Ascending aorta (tissue), 2 donors: ENCODE measurements around the gene MAFF. TPM values are rescaled to one million over a fixed set of nuclear protein-coding genes. Genes with fewer than 3 reads are reported as not detected.
"Not testable (repeated sequence)": the region's sequence is repeated elsewhere in the genome, so short reads cannot be mapped to it uniquely, and the experiment has no call there.

Source experiments
- DNase-seq, 2 donors: peaks; one replicate each; pipeline ENCODE4 v3.0.0-alpha.2; 2019; ENCODE audit warnings: low spot score in 2 of 2
- H3K27ac ChIP-seq, 2 donors: fragments of 200-600 bp; sonication (generic); one replicate each; pipeline ENCODE4 v1.5.1; 2016 to 2017; ENCODE audit warnings: mild to moderate bottlenecking in 1 of 2
- H3K27me3 ChIP-seq: fragments of 200-600 bp; sonication (generic); one replicate; pipeline ENCODE4 v1.5.1; 2017
- H3K36me3 ChIP-seq, 2 donors: fragments of 200-600 bp; sonication (generic); one replicate each; pipeline ENCODE4 v1.5.1; 2016
- H3K4me1 ChIP-seq, 2 donors: fragments of 200-600 bp; sonication (generic); one replicate each; pipeline ENCODE4 v1.5.1; 2016 to 2017; ENCODE audit warnings: mild to moderate bottlenecking in 1 of 2
- H3K4me3 ChIP-seq, 2 donors: fragments of 200-600 bp; sonication (generic); one replicate each; pipeline ENCODE4 v1.5.1; 2016 to 2017; ENCODE audit warnings: mild to moderate bottlenecking in 1 of 2
- H3K9me3 ChIP-seq, 2 donors: fragments of 200-600 bp; sonication (generic); one replicate each; pipeline ENCODE4 v1.5.1; 2016
- intact Hi-C: fragments of 100-400 bp; cut with DNase I; formaldehyde crosslinking; loops from one replicate; pipeline ENCODE4 v1.15.1; 2023
- total RNA-seq: library from RNA; depleted of rRNA; stranded (reverse); fragments of >200 nt; gene quantifications from one replicate; pipeline ENCODE4 v1.1.0, GENCODE V29; 2016
- TF ChIP-seq, protein P1 (sequence below), 3 experiments: fragments of 200-600 bp in 2 of 3; fragments of 450-650 bp in 1 of 3; sonication (generic) in 2 of 3; IDR thresholded peaks; one replicate each; pipeline ENCODE4 v1.5.1; 2016 to 2019; ENCODE audit warnings: antibody characterized with exemption in 3 of 3, mild to moderate bottlenecking in 1 of 3, moderate library complexity in 1 of 3

Gene MAFF
- total RNA-seq, 1 donor from 2014 or later: 183 TPM

- TF ChIP-seq, protein P1, sequence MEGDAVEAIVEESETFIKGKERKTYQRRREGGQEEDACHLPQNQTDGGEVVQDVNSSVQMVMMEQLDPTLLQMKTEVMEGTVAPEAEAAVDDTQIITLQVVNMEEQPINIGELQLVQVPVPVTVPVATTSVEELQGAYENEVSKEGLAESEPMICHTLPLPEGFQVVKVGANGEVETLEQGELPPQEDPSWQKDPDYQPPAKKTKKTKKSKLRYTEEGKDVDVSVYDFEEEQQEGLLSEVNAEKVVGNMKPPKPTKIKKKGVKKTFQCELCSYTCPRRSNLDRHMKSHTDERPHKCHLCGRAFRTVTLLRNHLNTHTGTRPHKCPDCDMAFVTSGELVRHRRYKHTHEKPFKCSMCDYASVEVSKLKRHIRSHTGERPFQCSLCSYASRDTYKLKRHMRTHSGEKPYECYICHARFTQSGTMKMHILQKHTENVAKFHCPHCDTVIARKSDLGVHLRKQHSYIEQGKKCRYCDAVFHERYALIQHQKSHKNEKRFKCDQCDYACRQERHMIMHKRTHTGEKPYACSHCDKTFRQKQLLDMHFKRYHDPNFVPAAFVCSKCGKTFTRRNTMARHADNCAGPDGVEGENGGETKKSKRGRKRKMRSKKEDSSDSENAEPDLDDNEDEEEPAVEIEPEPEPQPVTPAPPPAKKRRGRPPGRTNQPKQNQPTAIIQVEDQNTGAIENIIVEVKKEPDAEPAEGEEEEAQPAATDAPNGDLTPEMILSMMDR (IDR thresholded peaks at IDR 0.05): no peak
- peaks cover 8 to 24% of the 10 kb centered on the region in 2 donors for H3K4me1 ChIP-seq
- H3K9me3 ChIP-seq: no peaks in the 10 kb centered on the region
- peak overlapping the region in 1 of 2 donors; percentile 46 for H3K27ac ChIP-seq
- no peak overlapping the region for H3K4me3 ChIP-seq
- no peaks in the 10 kb centered on the region for H3K36me3 ChIP-seq
- no peaks in the 10 kb centered on the region for H3K27me3 ChIP-seq
- intact Hi-C loops: no loop called here
- no peak for DNase-seq
These were observed 26.3 kb upstream of the MAFF start for GRCh38 chr22:38175206-38176118.

GRCh38 chr22:38176170-38176741 is 25.5 kb upstream of the MAFF start:
- peak; percentile 59 to 84 for DNase-seq
- peak overlapping the region; percentile 38 to 46 for H3K27ac ChIP-seq
- intact Hi-C loops: no loop called here

GRCh38 chr22:38177044-38177443 is 24.8 kb upstream of the MAFF start:
- intact Hi-C loops: no loop called here
- Histone ChIP-seq H3K4me3 (no peak overlapping the region), H3K27me3 (no peaks in the 10 kb centered on the region), H3K9me3 (no peaks in the 10 kb centered on the region), H3K36me3 (no peaks in the 10 kb centered on the region), H3K4me1 (peaks cover 11 to 34% of the 10 kb centered on the region in 2 donors), H3K27ac (peak overlapping the region in 1 of 2 donors; percentile 1)
- DNase-seq: no peak
- TF ChIP-seq, protein P1 (IDR thresholded peaks at IDR 0.05): no peak

More at GRCh38 chr22:38176170-38176741, 25.5 kb upstream of the MAFF start:
- Histone ChIP-seq H3K36me3 (no peaks in the 10 kb centered on the region), H3K9me3 (no peaks in the 10 kb centered on the region), H3K27me3 (no peaks in the 10 kb centered on the region), H3K4me1 (peaks cover 11 to 32% of the 10 kb centered on the region in 2 donors), H3K4me3 (no peak overlapping the region)
- TF ChIP-seq, protein P1 (IDR thresholded peaks at IDR 0.05): no peak

DNA sequence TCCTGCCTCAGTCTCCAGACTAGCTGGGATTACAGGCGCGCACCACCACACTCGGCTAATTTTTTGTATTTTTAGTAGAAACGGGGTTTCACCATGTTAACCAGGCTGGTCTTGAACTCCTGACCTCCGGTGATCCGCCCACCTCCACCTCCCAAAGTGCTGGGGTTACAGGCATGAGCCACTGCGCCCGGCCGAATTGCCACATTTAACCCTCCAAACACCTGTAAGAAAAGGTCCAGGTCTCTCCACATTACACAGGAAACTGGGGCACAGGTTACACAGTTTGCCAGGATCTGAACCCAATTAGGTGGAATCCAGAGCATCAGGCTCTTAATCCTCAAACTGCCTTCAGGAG is 24.2 kb upstream of the MAFF start:
- H3K27me3 ChIP-seq, H3K36me3 ChIP-seq, H3K4me3 ChIP-seq, DNase-seq, intact Hi-C loops, H3K9me3 ChIP-seq: not testable (repeated sequence)
- Histone ChIP-seq H3K4me1 (peaks cover 11 to 33% of the 10 kb centered on the region in 2 donors), H3K27ac (peak overlapping the region; percentile 61 to 69)

DNA sequence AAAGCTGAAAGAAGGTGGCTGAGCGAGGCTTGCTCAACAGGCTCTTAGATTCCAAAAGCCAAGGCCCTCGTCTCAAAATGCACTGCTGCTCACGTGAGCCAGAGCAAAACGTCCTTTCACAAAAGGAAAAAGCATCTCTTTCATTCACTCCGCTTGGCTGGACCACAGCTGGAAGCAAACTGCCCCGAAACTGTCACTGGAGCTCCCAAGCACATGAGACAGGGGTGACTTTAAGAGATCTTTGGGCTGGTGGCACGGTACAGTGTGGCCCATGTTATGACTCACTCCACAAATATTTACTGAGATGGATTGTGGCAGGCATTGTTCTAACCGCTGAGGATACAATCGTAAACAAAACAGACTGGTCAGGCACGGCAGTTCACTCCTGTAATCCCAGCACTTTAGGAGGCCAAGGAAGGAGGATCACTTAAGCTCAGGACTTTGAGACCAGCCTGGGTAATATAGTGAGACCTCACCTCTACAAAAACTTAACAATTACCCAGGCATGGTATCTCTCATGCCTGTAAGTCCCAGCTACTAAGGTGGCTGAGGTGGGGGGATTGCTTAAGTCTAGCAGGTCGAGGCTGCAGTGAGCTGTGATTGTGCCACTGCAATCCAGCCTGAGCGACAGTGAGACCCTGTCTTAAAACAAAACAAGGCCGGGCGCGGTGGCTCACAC is 23.7 kb upstream of the MAFF start:
- Histone ChIP-seq H3K27me3 (no peaks in the 10 kb centered on the region), H3K27ac (peak overlapping the region; percentile 61 to 69), H3K4me1 (peaks cover 11 to 27% of the 10 kb centered on the region in 2 donors), H3K9me3 (no peaks in the 10 kb centered on the region), H3K4me3 (no peak overlapping the region), H3K36me3 (no peaks in the 10 kb centered on the region)
- intact Hi-C loops: no loop called here
- no peak for DNase-seq
- TF ChIP-seq, protein P1 (IDR thresholded peaks at IDR 0.05): no peak

DNA sequence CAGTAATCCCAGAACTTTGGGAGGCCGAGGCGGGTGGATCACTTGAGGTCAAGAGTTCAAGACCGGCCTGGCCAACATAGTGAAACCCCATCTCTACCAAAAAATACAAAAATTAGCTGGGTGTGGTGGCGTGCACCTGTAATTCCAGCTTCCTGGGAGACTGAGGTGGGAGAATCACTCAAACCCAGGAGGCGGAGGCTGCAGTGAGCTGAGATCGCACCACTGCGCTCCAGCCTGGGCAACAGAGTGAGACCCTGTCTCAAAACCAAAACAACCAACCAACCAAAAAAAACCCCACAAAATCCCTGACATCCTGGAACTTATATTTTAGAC is 23.2 kb upstream of the MAFF start:
- H3K27ac ChIP-seq: peak overlapping the region in 1 of 2 donors; percentile 61

More for the DNA sequence above, 23.2 kb upstream of the MAFF start:
- intact Hi-C loops, H3K36me3 ChIP-seq, H3K4me3 ChIP-seq, H3K27me3 ChIP-seq, H3K9me3 ChIP-seq, DNase-seq: not testable (repeated sequence)
- peaks cover 11 to 25% of the 10 kb centered on the region in 2 donors for H3K4me1 ChIP-seq
